Heart right ventricle (tissue), 16 donors: ENCODE measurements around the gene POLG2. TPM values are rescaled to one million over a fixed set of nuclear protein-coding genes. Genes with fewer than 3 reads are reported as not detected.

Experiments used
- ATAC-seq, 8 donors: fragments of 200-7000 bp; cut with Tn5 transposase; one replicate each; pipeline ENCODE4 v1.9.1; 2020; ENCODE audit warnings: mild to moderate bottlenecking in 8 of 8, moderate library complexity in 8 of 8, moderate number of reproducible peaks in 1 of 8
- DNase-seq, 2 donors: peaks; one replicate each; pipeline ENCODE4 v3.0.0-alpha.2; 2020
- H3K27ac ChIP-seq, 10 donors: fragments of 200-600 bp; sonication (generic) in 2 of 10; one replicate each; pipeline versions ENCODE4 v1.5.0 to v1.8.0; 2020 to 2022; ENCODE audit warnings: mild to moderate bottlenecking in 3 of 10
- H3K27me3 ChIP-seq, 7 donors: fragments of 200-600 bp; one replicate each; pipeline ENCODE4 v1.8.0; 2021 to 2022; ENCODE audit warnings: mild to moderate bottlenecking in 2 of 7
- H3K36me3 ChIP-seq, 9 donors: fragments of 200-600 bp; sonication (generic) in 1 of 9; one replicate each; pipeline versions ENCODE4 v1.5.0 to v1.8.0; 2020 to 2022; ENCODE audit warnings: mild to moderate bottlenecking in 2 of 9
- H3K4me1 ChIP-seq, 9 donors: fragments of 200-600 bp; sonication (generic) in 1 of 9; one replicate each; pipeline versions ENCODE4 v1.5.0 to v1.8.0; 2020 to 2022; ENCODE audit warnings: mild to moderate bottlenecking in 4 of 9
- H3K4me3 ChIP-seq, 10 donors: fragments of 200-600 bp; sonication (generic) in 2 of 10; one replicate each; pipeline versions ENCODE4 v1.5.0 to v1.8.0; 2020 to 2022; ENCODE audit warnings: mild to moderate bottlenecking in 7 of 10, moderate library complexity in 2 of 10
- H3K9me3 ChIP-seq, 11 donors: fragments of 200-600 bp in 10 of 11; sonication (generic) in 2 of 11; one replicate each; pipeline versions ENCODE4 v1.5.0 to v1.8.0; 2013 to 2022; ENCODE audit warnings: mild to moderate bottlenecking in 2 of 11, control low read depth in 1 of 11, moderate library complexity in 1 of 11
- CTCF ChIP-seq, 9 donors: fragments of 200-600 bp; sonication (generic) in 2 of 9; IDR thresholded peaks; one replicate each; pipeline versions ENCODE4 v1.5.0 to v1.8.0; 2021 to 2022; ENCODE audit warnings: antibody characterized with exemption in 9 of 9, mild to moderate bottlenecking in 5 of 9, moderate library complexity in 1 of 9
- WGBS, 2 donors: extraction: QIAGEN DNeasy Blood & Tissue Kit; methylation state at CpG; one replicate each; pipeline ENCODE4 v1.1.7; 2013; ENCODE audit warnings: inconsistent platforms in 1 of 2; 5-methylcytosine and 5-hydroxymethylcytosine counted together
- intact Hi-C, 10 donors: fragments of 100-400 bp; cut with DNase I; formaldehyde crosslinking; loops; one replicate each; pipeline versions ENCODE4 v1.11.1 to v1.14.2; 2022
- polyA plus RNA-seq, 2 donors: library from polyadenylated mRNA; stranded (reverse); fragments of 200-250 nt; gene quantifications; one replicate each; pipeline ENCODE4 v1.2.3, GENCODE V29; 2013
- total RNA-seq, 10 donors: library from RNA; stranded (reverse); fragmentation: NEBNext Ultra II Directional in 3 of 10; extraction: Animal tissue kit (Norgen Biotek cat#: 25700) in 3 of 10; gene quantifications; one replicate each; pipeline versions ENCODE4 v1.2.1 to v1.2.4, GENCODE V29; 2021 to 2023
- donor health status: Arrhythmogenic right ventricular cardiomyopathy.
- donor health status: ischemic (EF 13 %, LVEDD 7.1; RV severe dilation, severe dysfunction).
- donor health status: healthy with polysubstance abuse.
- donor health status: DM: no; HTN: yes; CAD: no.
- donor health status: DM: no; HTN: no; CAD: no.
- donor health status: ischemic (EF 25% LVEDD 6.9; RV normal size, moderate dysfunction).
- donor health status: ischemic (EF 25% LVEDD 5.7; RV mildly dilated, moderate dysfunction).
- donor health status: healthy.
- donor health status: DM: yes; HTN: yes; CAD: no.
- donor health status: Ischemic cardiomyopathy.
- donor health status: ischemic (EF 35%, LVEDD 5.7; RV mildly dilated, moderate dysfunction).
- donor health status: nonischemic (EF 11% LVEDD 7.7; RV severe dilation, severe dysfunction).
- donor health status: DM: yes; HTN: yes; CAD: no.
- donor health status: PGD.
- donor health status: ischemic (EF 29% LVEDD 5.4; RV normal size, mild dysfunction).
- donor health status: nonischemic (EF 23%, LVEDD 6.1; RV moderate dilation, normal function).

POLG2 gene
- total and polyA plus RNA-seq, 12 donors, result 4.8 to 11.1 (median 6.5) TPM

DNA sequence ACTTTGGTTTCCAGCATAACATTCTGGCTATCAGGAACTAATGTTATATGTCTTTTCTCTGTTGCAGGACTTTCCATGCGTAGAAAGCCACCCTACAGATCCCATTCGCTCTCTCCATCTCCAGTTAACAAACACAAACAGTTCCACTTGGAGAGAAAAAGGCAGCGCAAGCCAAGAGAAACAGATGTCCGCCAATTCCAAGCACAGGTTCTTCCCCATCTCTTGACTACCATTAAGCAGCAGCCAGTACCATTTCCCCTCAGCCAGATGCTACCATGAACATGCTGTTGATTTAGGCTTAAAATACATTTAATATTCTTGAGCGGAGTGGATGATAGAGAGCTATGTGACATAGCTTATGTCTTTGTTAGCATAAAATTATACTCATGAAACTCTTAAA lies 32.4 kb upstream of the POLG2 start:
- no peak for TF ChIP-seq CTCF (IDR thresholded peaks at IDR 0.05)
- WGBS, 2 donors, result 94 to 95% methylated on average over 5 of the region's 5 CpGs
- no peaks in the 10 kb centered on the region for H3K9me3 ChIP-seq
- H3K36me3 ChIP-seq, result peaks cover 0 to 100% (median 90%) of the 10 kb centered on the region in 9 donors
- DNase-seq (no peak), ATAC-seq (no peak)
- intact Hi-C loops, result no loop called here
- peaks cover 0 to 7% (median 0%) of the 10 kb centered on the region in 9 donors for H3K4me1 ChIP-seq
- no peak overlapping the region for H3K4me3 ChIP-seq
- H3K27me3 ChIP-seq, result no peaks in the 10 kb centered on the region
- no peak overlapping the region for H3K27ac ChIP-seq

DNA sequence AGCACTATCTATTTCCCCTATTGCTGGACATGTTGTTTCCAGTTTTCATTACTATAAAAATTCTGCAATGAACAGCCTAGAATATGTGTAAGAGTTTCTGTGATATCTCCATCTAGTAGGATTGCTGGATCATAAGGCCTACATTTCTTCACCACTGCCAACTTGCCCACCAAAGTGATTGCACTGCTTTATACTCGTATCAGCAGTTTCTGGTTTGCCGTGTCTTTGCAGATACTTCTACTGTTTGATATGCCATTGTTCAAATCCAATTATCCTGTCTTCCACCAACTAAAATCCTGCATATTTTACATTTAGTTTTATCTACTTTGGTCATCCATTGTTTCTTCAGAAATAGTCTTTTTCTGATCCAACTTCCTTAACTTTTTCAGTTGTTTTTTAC lies 31.1 kb upstream of the POLG2 start:
- no peak for DNase-seq
- no peak overlapping the region for H3K4me3 ChIP-seq
- intact Hi-C loops, result loop anchor here in 1 of 10 donors (2.0 kb wide), 1 partner anchor 65 kb away; no protein-coding TSS in a partner anchor
- no peak for TF ChIP-seq CTCF (IDR thresholded peaks at IDR 0.05)
- ATAC-seq, result no peak
- H3K27me3 ChIP-seq, result no peaks in the 10 kb centered on the region
- peaks cover 0 to 100% (median 88%) of the 10 kb centered on the region in 9 donors for H3K36me3 ChIP-seq
- H3K27ac ChIP-seq, result no peak overlapping the region
- no peaks in the 10 kb centered on the region for H3K9me3 ChIP-seq
- H3K4me1 ChIP-seq, result peaks cover 0 to 7% (median 0%) of the 10 kb centered on the region in 9 donors
- 88 to 92% methylated on average over 2 of the region's 2 CpGs for WGBS, 2 donors

DNA sequence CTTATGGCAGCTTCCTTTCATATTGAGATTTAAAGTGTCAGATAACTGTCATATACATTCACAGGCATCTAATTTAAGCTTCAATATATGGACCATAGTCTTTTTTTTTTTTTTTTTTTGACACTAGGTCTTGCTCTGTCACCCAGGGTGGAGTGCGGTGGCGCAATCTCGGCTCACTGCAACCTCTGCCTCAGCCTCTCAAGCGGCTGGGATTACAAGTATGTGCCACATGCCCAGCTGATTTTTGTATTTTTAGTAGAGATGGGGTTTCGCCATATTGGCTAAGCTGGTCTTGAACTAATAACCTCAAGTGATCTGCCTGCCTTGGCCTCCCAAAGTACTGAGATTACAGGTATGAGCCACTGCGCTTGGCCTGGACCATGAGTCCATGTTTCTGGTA lies 23.5 kb upstream of the POLG2 start:
- peaks cover 0 to 100% (median 72%) of the 10 kb centered on the region in 9 donors for H3K36me3 ChIP-seq
- TF ChIP-seq CTCF (IDR thresholded peaks at IDR 0.05), result no peak
- no peak for ATAC-seq
- intact Hi-C loops, result no loop called here
- no peaks in the 10 kb centered on the region for H3K9me3 ChIP-seq
- no peak for DNase-seq
- WGBS, 2 donors, result 96 to 97% methylated on average over 6 of the region's 6 CpGs
- no peak overlapping the region for H3K4me3 ChIP-seq
- no peak overlapping the region for H3K27ac ChIP-seq
- H3K27me3 ChIP-seq, result no peaks in the 10 kb centered on the region
- no peaks in the 10 kb centered on the region for H3K4me1 ChIP-seq

DNA sequence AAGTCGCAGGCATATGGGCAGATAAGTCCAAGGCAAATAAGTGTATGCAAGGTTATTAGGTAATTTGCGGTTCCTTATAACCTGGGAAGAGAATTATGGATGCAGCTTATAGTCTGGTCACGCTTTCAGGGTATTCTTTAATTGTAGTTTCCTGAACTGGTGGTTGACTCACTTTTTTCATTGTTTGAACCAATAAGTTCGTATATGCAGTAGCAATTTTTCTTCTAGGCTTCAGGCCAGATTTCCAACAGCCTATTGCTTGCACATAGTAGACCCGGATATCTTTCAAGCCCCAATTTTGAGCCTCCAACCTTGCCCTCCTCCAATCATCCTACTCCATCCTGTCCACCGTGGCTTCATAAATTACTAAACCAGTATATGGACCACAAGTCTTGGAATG lies 22.7 kb upstream of the POLG2 start:
- no peaks in the 10 kb centered on the region for H3K27me3 ChIP-seq
- WGBS, 2 donors, result 94 to 96% methylated on average over 6 of the region's 6 CpGs
- H3K9me3 ChIP-seq, result no peaks in the 10 kb centered on the region
- DNase-seq, result no peak
- peaks cover 0 to 100% (median 72%) of the 10 kb centered on the region in 9 donors for H3K36me3 ChIP-seq
- no peak for TF ChIP-seq CTCF (IDR thresholded peaks at IDR 0.05)
- ATAC-seq, result no peak
- H3K4me1 ChIP-seq, result no peaks in the 10 kb centered on the region
- intact Hi-C loops, result no loop called here
- H3K4me3 ChIP-seq, result no peak overlapping the region
- H3K27ac ChIP-seq, result no peak overlapping the region
